Stimulated activated naive B cell treated with anti-CD40 and anti-IgM and Interleukin-4, amounts not matched to agents 10 μg/mL and 1 μg/mL and 100 μg/mL, for 72 hours (primary cell): ENCODE results near the gene NRSN1.
"Not testable (repeated sequence)": the region's sequence is repeated elsewhere in the genome, so short reads cannot be mapped to it uniquely, and the experiment has no call there.

ENCODE experiments used
- ATAC-seq, 2 donors: fragments of 150-1000 bp; cut with Tn5 transposase; replicated peaks; 2 replicates each; pipeline ENCODE4 v1.10.0; 2021; ENCODE audit warnings: moderate library complexity in 1 of 2
- DNase-seq: peaks from one replicate; pipeline ENCODE4 v3.0.0; 2021
- H3K27ac Mint-ChIP-seq: one replicate; pipeline ENCODE4 v1.8.0; 2022; ENCODE audit warnings: mild to moderate bottlenecking, mixed read lengths
- H3K27me3 Mint-ChIP-seq, 2 donors: one replicate each; pipeline ENCODE4 v1.8.0; 2022; ENCODE audit warnings: mixed read lengths in 2 of 2
- H3K36me3 Mint-ChIP-seq, 2 donors: one replicate each; pipeline ENCODE4 v1.8.0; 2022; ENCODE audit warnings: mixed read lengths in 2 of 2, mild to moderate bottlenecking in 1 of 2
- H3K4me1 Mint-ChIP-seq, 2 donors: one replicate each; pipeline ENCODE4 v1.8.0; 2022; ENCODE audit warnings: mixed read lengths in 2 of 2, mild to moderate bottlenecking in 1 of 2
- H3K4me3 Mint-ChIP-seq, 2 donors: one replicate each; pipeline ENCODE4 v1.8.0; 2022; ENCODE audit warnings: mild to moderate bottlenecking in 2 of 2, mixed read lengths in 2 of 2, moderate library complexity in 1 of 2
- H3K9me3 Mint-ChIP-seq, 2 donors: one replicate each; pipeline ENCODE4 v1.8.0; 2022; ENCODE audit warnings: mixed read lengths in 2 of 2, mild to moderate bottlenecking in 1 of 2

Gene NRSN1

DNA sequence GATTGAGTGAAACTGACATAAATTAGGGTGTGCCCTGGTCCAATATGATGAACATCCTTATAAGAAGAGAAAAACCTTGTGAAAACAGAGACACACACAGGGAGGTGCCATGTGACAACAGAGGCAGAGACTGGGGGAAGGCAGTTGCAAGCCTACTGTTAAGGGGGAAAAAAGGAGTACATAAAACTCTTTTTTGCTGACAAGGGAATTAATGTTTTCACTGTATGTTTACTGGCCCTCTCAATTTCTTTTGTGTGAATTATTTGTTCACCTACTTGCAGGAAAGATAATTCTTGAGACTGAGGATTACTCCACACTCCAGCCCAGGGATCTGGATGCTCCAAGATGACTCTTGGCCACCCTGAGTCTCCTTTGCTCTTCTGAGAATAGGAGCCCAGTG is 12.1 kb upstream of the NRSN1 start:
- no peaks in the 10 kb centered on the region for H3K4me1 Mint-ChIP-seq
- no peak overlapping the region for H3K4me3 Mint-ChIP-seq
- H3K36me3 Mint-ChIP-seq = no peaks in the 10 kb centered on the region
- ATAC-seq = no peak
- no peaks in the 10 kb centered on the region for H3K9me3 Mint-ChIP-seq
- no peak overlapping the region for H3K27ac Mint-ChIP-seq
- peaks cover under 1 to 6% of the 10 kb centered on the region in 2 donors for H3K27me3 Mint-ChIP-seq
- no peak for DNase-seq

DNA sequence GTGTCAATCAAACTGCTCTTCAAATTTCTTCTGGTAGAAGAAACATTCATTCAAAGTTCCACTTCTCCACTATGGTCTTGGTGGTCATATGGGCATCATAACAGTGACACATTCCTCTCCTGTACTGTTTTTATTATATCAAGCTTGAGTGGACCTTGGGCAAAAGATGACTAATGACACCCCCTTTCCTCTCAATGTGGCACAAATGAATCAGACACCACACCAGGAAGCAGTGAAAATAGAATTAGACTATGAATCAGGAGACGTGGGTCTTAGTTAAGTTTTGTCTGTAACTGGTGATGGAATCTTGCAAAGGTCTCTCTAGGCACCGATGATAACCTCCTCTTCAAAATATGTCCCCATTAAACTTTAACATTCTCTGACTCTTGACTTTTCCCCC is 9.0 kb upstream of the NRSN1 start:
- ATAC-seq = peak; percentile 16 to 36
- Mint-ChIP-seq H3K4me3 (no peak overlapping the region), H3K27ac (no peak overlapping the region), H3K27me3 (peaks cover 0 to 6% of the 10 kb centered on the region in 2 donors), H3K36me3 (no peaks in the 10 kb centered on the region), H3K4me1 (no peaks in the 10 kb centered on the region), H3K9me3 (no peaks in the 10 kb centered on the region)
- no peak for DNase-seq

DNA sequence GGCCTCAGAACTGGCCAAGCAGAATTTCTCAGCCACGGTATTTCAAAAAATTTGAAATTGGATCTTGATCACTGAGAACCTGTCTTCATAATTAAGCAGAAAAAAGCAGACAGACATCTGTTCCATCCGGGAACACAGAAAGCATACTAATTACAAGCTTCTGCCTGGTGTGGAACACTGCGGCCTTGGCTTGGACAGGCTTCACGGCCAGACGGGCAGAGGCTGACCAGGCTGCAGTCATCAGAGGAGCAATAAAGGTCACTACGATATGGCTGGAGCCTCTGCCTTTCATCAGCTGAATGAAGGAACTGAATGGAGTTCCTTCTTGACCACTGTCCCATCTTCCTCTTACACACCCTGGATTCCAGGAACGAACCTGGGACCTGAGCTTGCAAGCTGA is 3.9 kb upstream of the NRSN1 start:
- Mint-ChIP-seq H3K27ac (no peak overlapping the region), H3K9me3 (peaks cover 3 to 4% of the 10 kb centered on the region in 2 donors), H3K4me3 (no peak overlapping the region), H3K4me1 (peaks cover 0 to 1% of the 10 kb centered on the region in 2 donors), H3K27me3 (peaks cover 24 to 32% of the 10 kb centered on the region in 2 donors), H3K36me3 (peaks cover 0 to 1% of the 10 kb centered on the region in 2 donors)
- ATAC-seq = no peak
- DNase-seq = no peak

DNA sequence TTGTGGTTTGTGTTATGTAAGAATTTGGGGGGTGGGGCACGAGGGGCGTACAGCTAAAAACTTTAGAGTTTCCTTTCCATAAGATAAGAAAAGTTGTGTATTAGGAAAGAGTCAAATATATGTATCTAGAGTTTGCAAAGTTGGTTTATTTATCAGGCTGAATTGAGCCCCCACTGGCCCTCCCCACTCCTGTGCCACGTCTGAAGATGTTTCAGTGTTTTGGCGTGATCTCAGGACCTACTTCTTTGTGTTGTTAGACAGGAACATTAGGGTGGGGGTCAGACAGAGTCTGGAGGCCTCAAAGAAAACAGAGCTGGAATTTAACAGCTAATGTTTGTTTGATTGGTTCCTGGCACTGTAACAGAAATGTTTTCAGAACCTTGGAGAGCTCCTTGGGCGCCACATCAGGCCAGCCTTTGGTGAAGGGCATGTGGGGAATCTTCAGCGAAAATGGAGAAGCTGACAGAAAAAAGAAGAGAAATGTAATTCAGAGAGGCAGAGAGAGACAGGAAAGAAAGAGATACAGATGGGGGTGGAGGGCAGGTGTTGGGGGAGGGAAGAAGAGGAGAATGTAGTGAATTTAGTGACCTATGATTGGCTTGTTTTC is 674 bp downstream of the NRSN1 start:
- DNase-seq (no peak), ATAC-seq (peak in 1 of 2 donors; percentile 49)
- Mint-ChIP-seq H3K27ac (no peak overlapping the region), H3K36me3 (peaks cover 0 to 1% of the 10 kb centered on the region in 2 donors), H3K4me1 (peaks cover 0 to 1% of the 10 kb centered on the region in 2 donors), H3K9me3 (peaks cover 5 to 8% of the 10 kb centered on the region in 2 donors), H3K4me3 (no peak overlapping the region), H3K27me3 (peaks cover 24 to 32% of the 10 kb centered on the region in 2 donors)

DNA sequence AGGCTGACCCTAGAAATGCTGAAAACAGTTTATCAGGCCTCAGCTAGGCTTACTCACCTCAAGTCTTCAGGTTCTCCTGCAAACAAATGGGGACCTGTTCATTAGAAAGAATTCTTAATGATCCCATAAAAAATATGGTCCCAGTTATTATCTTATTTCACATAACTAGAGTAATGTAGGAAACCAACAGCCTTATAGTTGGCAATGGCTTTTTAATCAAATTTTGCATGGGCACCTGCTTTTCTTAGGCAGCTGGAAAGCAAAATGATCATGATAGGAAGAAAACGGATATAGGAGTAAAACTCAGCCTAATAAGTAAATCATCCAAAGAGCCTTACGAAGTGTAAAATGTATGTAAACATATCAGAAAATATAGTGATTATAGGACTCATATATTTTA is 1.3 kb downstream of the NRSN1 start:
- no peak for ATAC-seq
- Mint-ChIP-seq H3K27me3 (peaks cover 24 to 32% of the 10 kb centered on the region in 2 donors), H3K27ac (no peak overlapping the region), H3K36me3 (peaks cover 0 to 1% of the 10 kb centered on the region in 2 donors), H3K4me1 (peaks cover 0 to 1% of the 10 kb centered on the region in 2 donors), H3K9me3 (peaks cover 5 to 8% of the 10 kb centered on the region in 2 donors), H3K4me3 (no peak overlapping the region)
- DNase-seq = no peak

DNA sequence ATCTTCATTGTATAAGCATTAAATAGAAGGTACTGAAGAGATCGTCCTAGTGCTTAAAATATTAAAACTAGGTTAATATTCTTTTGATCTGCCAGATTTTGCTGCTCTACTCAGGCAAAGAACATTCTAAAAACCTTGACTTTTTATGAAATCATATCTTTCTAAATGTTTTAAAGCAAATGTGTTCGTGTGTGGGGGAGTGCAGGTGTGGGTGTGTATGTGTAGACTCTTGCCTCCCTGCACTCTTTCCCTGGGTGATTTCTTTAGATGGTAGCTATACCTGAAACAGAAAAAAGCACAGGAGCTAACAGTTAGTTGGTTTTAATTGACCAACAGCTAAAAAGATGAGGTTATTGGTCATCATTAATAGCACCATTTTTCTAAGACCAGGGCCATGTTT is 5.7 kb downstream of the NRSN1 start:
- DNase-seq (no peak), ATAC-seq (no peak)
- peaks cover 0 to 1% of the 10 kb centered on the region in 2 donors for H3K36me3 Mint-ChIP-seq
- H3K9me3 Mint-ChIP-seq = peaks cover 7 to 10% of the 10 kb centered on the region in 2 donors
- H3K27me3 Mint-ChIP-seq = peaks cover 3 to 4% of the 10 kb centered on the region in 2 donors
- no peak overlapping the region for H3K4me3 Mint-ChIP-seq
- H3K27ac Mint-ChIP-seq = no peak overlapping the region
- H3K4me1 Mint-ChIP-seq = no peaks in the 10 kb centered on the region

DNA sequence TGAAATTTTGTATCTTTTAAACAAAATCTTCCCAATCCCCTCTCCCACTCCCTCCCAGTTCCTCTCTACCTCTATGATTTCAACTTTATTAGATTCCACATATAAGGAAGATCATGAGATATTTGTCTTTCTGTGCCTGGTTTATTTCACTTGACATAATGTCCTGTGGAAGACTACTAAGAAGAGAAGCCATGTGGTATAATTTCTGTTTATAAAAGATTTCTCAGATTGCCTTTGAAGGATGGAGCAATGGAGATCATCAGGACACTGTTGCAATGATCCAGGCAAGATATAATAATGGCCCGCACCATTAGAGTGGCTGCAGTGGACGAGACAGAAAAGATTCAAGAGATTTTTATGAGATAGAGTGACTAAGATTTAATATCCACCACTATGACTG is 13.1 kb downstream of the NRSN1 start:
- Mint-ChIP-seq H3K4me1 (no peaks in the 10 kb centered on the region), H3K9me3 (peaks cover 0 to 7% of the 10 kb centered on the region in 2 donors), H3K4me3 (no peak overlapping the region), H3K27me3 (no peaks in the 10 kb centered on the region), H3K27ac (no peak overlapping the region), H3K36me3 (no peaks in the 10 kb centered on the region)
- DNase-seq = no peak
- ATAC-seq = no peak

DNA sequence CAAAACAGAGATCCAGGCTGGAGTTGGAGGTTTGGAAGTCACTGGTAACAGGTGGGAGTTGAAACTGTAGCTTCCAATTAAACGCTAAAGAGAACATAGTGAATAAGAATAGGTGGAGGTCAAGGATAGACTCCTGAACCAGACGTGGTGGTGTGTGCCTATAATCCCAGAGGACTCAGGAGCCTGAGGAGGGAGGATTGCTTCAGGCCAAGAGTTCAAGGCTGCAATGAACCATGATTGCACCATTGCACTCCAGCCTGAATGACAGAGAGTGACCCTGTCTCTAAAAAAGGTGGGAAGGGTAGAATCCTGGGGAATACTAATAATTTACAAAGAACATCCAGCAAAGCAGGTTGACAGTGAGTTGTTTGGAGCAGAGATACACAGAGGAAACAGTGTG is 13.6 kb downstream of the NRSN1 start:
- Mint-ChIP-seq H3K27ac (no peak overlapping the region), H3K9me3 (peaks cover 0 to 4% of the 10 kb centered on the region in 2 donors), H3K4me1 (no peaks in the 10 kb centered on the region), H3K27me3 (no peaks in the 10 kb centered on the region), H3K4me3 (no peak overlapping the region), H3K36me3 (no peaks in the 10 kb centered on the region)
- no peak for ATAC-seq
- DNase-seq = no peak

DNA sequence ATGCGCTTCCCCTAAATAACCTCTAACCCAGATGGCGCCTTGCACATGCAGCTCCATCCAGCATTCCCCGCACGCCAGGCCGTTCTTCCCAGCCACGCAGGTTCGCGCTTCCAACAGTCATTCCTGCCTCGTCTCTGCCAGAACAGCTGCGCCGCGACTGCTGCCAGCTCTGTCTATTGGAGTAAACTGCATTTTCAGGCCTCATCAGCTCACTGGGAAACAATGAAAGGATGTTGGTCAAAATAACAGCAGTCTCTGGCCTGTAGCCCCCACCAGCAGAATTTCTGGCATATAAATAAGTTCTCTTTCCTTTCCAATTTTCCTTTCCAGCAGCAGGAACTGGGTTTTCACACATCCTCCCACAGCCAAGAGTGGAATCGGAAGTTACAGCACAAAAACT is 14.6 kb downstream of the NRSN1 start:
- H3K9me3 Mint-ChIP-seq = no peaks in the 10 kb centered on the region
- H3K36me3 Mint-ChIP-seq = no peaks in the 10 kb centered on the region
- DNase-seq (no peak), ATAC-seq (no peak)
- no peak overlapping the region for H3K4me3 Mint-ChIP-seq
- no peaks in the 10 kb centered on the region for H3K27me3 Mint-ChIP-seq
- no peak overlapping the region for H3K27ac Mint-ChIP-seq
- H3K4me1 Mint-ChIP-seq = no peaks in the 10 kb centered on the region

DNA sequence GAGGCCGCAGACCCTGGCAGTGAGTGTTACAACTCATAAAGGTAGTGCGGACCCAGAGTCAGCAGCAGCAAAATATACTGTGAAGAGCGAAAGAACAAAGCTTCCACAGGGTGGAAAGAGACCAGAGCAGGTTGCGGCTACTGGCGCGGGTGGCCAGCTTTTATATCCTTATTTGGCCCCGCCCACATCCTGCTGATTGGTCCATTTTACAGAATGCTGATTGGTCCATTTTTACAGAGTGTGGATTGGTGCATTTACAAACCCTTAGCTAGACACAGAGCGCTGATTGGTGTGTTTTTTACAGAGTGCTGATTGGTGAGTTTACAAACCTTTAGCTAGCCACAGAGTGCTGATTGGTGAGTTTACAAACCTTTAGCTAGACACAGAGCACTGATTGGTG is 16.7 kb downstream of the NRSN1 start:
- H3K4me1 Mint-ChIP-seq, H3K27ac Mint-ChIP-seq, H3K4me3 Mint-ChIP-seq, H3K9me3 Mint-ChIP-seq, ATAC-seq, H3K27me3 Mint-ChIP-seq, H3K36me3 Mint-ChIP-seq, DNase-seq: not testable (repeated sequence)

DNA sequence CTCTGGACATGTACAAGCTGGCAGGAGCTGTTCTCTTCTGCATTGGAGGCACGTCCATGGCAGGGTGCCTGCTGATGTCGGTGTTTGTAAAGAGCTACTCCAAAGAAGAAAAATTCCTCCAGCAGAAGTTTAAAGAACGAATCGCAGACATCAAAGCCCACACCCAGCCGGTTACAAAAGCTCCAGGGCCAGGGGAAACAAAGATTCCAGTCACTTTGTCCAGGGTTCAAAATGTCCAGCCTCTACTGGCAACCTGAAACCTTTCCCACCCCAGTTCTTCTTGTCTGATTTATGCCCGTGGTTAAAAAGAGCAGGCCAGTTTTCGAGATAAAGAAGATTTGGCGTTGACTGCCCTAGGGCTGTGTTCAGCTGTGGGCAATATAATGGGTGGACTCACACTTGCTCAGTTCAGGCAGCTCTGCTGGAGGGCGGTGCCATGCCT is 19.7 kb downstream of the NRSN1 start:
- Mint-ChIP-seq H3K4me3 (no peak overlapping the region), H3K36me3 (no peaks in the 10 kb centered on the region), H3K27ac (no peak overlapping the region), H3K27me3 (peaks cover 0 to 3% of the 10 kb centered on the region in 2 donors), H3K9me3 (no peaks in the 10 kb centered on the region), H3K4me1 (no peaks in the 10 kb centered on the region)
- ATAC-seq = no peak
- DNase-seq = no peak

DNA sequence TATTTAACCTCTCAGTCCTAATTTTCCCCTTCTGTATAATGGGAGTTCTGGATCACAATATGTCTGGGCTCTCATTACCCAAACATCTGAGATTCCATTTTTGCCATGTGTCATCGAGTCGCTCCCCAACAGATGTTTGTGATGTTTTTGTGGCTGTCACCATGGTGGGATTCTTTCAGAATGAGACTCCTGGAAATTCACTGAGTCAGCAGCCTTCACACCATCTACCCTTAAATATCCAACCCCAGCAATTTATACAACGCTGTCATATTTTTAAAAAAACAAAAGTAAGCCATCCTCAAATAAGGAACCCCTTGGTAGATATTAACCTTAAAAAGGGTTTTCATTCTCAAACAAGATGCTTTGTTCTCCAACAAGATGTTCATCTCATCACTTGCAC is 20.9 kb downstream of the NRSN1 start:
- peaks cover 0 to 7% of the 10 kb centered on the region in 2 donors for H3K27me3 Mint-ChIP-seq
- H3K4me1 Mint-ChIP-seq = no peaks in the 10 kb centered on the region
- DNase-seq (no peak), ATAC-seq (no peak)
- H3K27ac Mint-ChIP-seq = no peak overlapping the region
- no peak overlapping the region for H3K4me3 Mint-ChIP-seq
- H3K9me3 Mint-ChIP-seq = peaks cover 0 to 1% of the 10 kb centered on the region in 2 donors
- no peaks in the 10 kb centered on the region for H3K36me3 Mint-ChIP-seq

DNA sequence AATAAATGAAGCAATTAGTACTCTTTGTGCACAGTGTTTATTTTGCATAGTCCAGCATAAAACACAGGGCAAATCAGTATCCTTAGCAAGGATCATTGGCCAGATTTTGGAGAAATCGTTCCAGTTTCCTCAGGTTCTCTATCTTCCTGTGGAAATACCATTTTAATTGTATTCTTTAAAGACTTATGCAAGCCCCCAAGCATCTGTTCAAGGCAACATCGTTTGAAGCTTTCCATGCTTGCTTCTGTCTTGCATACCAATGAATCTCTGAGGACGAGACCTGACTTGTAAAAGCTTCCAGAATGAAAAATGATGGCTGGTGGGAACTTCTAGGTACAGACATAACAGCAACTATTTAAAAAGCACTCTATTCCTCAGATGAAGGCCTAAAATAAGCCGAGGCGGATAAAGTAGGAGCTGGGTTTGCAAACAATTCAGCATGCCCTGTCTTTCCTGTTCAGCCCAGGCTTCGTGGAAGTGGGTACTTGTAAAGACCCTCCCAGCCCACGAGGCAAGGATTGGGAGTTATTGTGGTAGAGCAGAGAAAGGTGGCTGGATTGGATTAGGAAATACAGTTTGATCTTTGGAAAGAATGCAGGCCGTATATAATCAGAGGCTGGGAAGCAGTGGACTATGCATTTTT is 21.6 kb downstream of the NRSN1 start:
- Mint-ChIP-seq H3K4me3 (no peak overlapping the region), H3K9me3 (peaks cover 0 to 1% of the 10 kb centered on the region in 2 donors), H3K4me1 (no peaks in the 10 kb centered on the region), H3K36me3 (no peaks in the 10 kb centered on the region), H3K27ac (no peak overlapping the region), H3K27me3 (peaks cover 0 to 7% of the 10 kb centered on the region in 2 donors)
- DNase-seq (no peak), ATAC-seq (no peak)

DNA sequence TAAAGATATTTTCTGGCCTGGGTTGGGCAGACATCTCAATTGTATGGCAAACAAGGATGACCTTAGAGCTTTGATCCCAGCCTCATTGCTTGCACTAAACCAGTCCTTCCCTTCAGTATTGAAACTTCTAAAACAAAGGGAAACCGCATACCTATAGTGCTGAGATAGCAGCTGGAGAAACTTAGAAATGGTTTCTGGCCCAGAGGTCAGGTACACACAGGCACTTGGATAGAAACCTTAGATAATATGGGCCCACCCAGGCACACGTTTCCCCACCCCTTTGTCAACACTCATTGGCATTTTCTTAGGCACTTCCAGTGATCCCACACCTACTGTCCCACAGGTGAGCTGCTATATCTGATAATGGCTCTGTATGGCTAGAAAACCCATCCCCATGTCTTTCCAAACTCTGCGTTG is 22.1 kb downstream of the NRSN1 start:
- no peak for DNase-seq
- no peak overlapping the region for H3K27ac Mint-ChIP-seq
- no peak overlapping the region for H3K4me3 Mint-ChIP-seq
- H3K9me3 Mint-ChIP-seq = peaks cover 0 to 1% of the 10 kb centered on the region in 2 donors
- no peak for ATAC-seq
- H3K27me3 Mint-ChIP-seq = peaks cover 0 to 7% of the 10 kb centered on the region in 2 donors
- H3K4me1 Mint-ChIP-seq = no peaks in the 10 kb centered on the region
- no peaks in the 10 kb centered on the region for H3K36me3 Mint-ChIP-seq

DNA sequence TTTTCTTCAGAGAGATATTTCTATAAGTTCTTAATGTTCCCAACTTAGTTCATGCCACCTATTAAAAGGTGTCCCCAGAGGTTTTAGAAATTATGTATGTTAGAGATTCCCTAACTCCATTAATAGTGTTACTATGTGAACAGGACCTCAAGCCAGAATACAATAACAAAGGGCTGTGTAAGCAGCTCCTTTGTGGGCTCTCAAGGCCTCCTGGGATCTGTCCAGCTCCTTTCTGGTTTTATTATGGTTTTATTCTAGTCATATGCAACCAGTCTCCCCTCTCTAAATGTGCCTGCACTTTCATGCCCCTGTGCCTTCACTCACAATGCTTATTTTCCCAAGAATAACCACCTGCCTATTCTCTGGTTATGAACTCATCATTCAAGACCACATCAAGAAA is 22.7 kb downstream of the NRSN1 start:
- ATAC-seq (no peak), DNase-seq (no peak)
- Mint-ChIP-seq H3K27ac (no peak overlapping the region), H3K9me3 (peaks cover 0 to 1% of the 10 kb centered on the region in 2 donors), H3K27me3 (peaks cover 0 to 7% of the 10 kb centered on the region in 2 donors), H3K4me3 (no peak overlapping the region), H3K36me3 (no peaks in the 10 kb centered on the region), H3K4me1 (no peaks in the 10 kb centered on the region)
